Activated naive CD8-positive, alpha-beta T cell treated with anti-CD3 and anti-CD28 coated beads, Interleukin-2, amount 50 U/mL, for 24 hours (primary cell): ENCODE measurements around the gene SH3PXD2B.
"Not testable (repeated sequence)": the region's sequence is repeated elsewhere in the genome, so short reads cannot be mapped to it uniquely, and the experiment has no call there.

Experiments used
- ATAC-seq: fragments of 150-1000 bp; cut with Tn5 transposase; one replicate; pipeline ENCODE4 v1.10.0; 2021
- DNase-seq: peaks from one replicate; pipeline ENCODE4 v3.0.0; 2021
- H3K27ac Mint-ChIP-seq: one replicate; pipeline ENCODE4 v1.8.0; 2021; ENCODE audit warnings: mild to moderate bottlenecking, mixed read lengths
- H3K27me3 Mint-ChIP-seq: one replicate; pipeline ENCODE4 v1.8.0; 2021; ENCODE audit warnings: mixed read lengths
- H3K36me3 Mint-ChIP-seq: one replicate; pipeline ENCODE4 v1.8.0; 2021; ENCODE audit warnings: low read depth, mixed read lengths
- H3K4me1 Mint-ChIP-seq: one replicate; pipeline ENCODE4 v1.8.0; 2021; ENCODE audit warnings: mixed read lengths
- H3K4me3 Mint-ChIP-seq: one replicate; pipeline ENCODE4 v1.8.0; 2021; ENCODE audit warnings: mild to moderate bottlenecking, moderate library complexity, mixed read lengths
- H3K9me3 Mint-ChIP-seq: one replicate; pipeline ENCODE4 v1.8.0; 2021; ENCODE audit warnings: mixed read lengths

The SH3PXD2B gene

DNA sequence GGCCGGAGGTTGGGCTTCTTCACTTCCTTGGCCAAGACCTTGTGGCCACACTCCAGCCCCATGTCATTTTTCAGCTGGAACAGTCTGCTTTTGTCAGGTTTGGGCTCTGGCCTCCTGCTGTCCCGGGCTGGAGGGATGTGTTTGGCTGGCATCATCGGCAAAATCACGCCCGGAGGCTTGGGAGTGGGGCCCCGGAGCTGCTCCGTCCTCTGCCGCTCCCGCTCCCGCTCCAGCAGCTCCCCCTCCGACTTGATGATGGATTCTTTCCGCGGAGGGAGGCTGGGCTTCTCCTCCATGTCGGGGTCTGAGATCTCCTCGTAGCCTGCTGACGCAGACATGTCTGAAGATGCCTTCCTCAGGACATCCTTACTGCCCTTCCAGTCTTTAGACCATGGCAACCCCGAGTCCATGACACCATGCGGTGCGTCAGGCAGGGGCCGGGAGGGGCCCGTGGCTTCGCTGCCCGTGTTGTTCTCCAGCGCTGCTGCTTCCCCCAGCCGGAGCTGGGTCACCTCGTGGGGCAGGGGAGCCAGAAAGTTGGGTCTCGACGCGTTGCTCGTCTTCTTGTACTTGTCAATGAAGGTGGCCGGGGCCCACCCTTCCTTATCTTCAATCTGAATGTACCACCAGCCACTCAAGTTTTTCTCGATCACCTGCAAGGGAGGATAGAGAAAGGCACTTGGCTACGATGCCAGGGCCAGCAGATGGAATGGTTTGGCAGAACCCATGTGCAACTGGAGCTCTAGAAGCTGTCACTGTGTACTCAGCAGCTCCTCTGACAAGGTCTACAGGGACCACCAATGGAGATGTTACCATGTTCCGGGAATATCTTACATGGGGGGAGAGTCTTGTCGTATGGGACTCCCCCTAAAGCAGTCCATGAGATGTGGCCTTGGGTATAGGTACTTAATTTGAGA lies 114.8 kb downstream of the SH3PXD2B start:
- DNase-seq (no peak), ATAC-seq (no peak)
- Mint-ChIP-seq H3K36me3 (no peaks in the 10 kb centered on the region), H3K9me3 (no peaks in the 10 kb centered on the region), H3K27me3 (no peaks in the 10 kb centered on the region), H3K4me3 (no peak overlapping the region), H3K4me1 (no peaks in the 10 kb centered on the region), H3K27ac (no peak overlapping the region)

DNA sequence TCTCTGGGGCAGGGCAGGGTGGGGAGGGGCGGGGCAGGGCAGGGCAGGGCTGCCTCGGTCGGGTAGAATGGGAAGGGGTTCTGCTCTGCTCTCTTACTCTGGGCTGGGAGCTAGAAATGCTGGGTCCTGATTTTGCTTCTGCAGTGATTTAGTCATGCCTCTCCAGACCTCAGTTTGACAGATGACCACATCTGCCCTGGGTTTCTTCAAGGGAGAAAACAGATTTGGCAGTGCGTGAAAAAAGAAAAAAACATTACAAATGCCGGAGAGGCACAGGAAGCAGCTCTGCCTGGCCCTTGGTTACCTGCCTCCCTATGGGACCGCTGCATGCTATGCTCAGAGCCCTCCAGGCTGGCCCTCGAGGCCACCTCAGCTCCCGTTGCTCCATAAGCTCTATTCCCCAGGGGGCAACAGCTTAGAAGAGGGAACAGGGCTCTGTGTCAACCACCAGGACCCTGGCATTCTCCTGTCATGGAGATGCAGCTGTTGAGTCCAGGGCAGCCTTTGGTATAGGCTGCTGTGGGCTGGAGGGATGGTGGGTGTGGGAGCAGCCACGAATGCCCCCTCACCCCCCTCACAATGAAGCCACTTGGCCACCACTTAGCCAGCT lies 117.5 kb downstream of the SH3PXD2B start:
- no peaks in the 10 kb centered on the region for H3K4me1 Mint-ChIP-seq
- DNase-seq (no peak), ATAC-seq (no peak)
- H3K4me3 Mint-ChIP-seq: no peak overlapping the region
- H3K36me3 Mint-ChIP-seq: no peaks in the 10 kb centered on the region
- H3K27me3 Mint-ChIP-seq: no peaks in the 10 kb centered on the region
- no peak overlapping the region for H3K27ac Mint-ChIP-seq
- no peaks in the 10 kb centered on the region for H3K9me3 Mint-ChIP-seq

DNA sequence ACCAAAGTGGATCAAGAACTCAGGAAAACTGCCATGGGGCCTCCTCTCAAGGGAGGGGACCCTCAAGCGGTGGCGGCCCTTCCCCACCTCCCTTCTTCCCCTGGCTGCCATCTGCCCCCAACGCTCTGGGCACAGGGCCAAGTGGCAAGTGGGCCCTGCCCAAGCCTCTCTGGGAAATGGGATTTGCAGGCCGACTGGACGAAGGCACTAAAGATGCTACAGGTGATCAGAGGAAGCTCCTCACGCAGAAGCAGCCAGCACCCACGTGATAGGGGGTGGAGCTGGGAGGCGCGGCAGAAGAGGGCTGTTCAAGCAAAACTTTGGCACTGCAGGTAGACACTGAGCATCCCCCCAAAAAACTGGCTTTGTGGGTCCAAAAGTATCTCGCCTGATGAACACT lies 118.1 kb downstream of the SH3PXD2B start:
- Mint-ChIP-seq H3K4me1 (no peaks in the 10 kb centered on the region), H3K36me3 (no peaks in the 10 kb centered on the region), H3K27ac (no peak overlapping the region), H3K27me3 (peaks cover 2% of the 10 kb centered on the region), H3K9me3 (no peaks in the 10 kb centered on the region), H3K4me3 (no peak overlapping the region)
- DNase-seq (no peak), ATAC-seq (no peak)

- H3K27me3 Mint-ChIP-seq: peaks cover 3% of the 10 kb centered on the region
- no peaks in the 10 kb centered on the region for H3K36me3 Mint-ChIP-seq
Observed at GRCh38 chr5:172335721-172336120, 118.6 kb downstream of the SH3PXD2B start.

DNA sequence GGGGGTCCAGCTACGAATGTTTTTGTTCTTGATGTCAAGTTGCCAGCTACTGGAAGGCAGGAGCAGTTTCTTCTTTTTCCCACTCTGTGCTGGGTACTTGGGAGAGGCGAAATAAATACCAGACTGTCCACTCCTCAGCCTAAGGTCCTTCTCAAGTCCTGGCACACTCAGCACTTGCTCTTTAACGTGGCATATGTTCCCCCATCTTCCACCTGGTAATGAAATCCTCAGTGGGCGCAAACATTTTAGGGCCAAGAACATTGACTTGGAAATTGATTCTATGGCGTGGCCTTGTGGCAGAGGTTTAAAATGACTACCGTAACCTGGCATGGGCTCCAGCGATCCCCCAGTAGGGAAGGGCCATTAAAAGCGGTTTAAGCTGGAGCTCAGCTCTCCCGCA lies 119.7 kb downstream of the SH3PXD2B start:
- Mint-ChIP-seq H3K4me1 (no peaks in the 10 kb centered on the region), H3K9me3 (no peaks in the 10 kb centered on the region), H3K36me3 (no peaks in the 10 kb centered on the region), H3K27ac (no peak overlapping the region), H3K27me3 (peaks cover 3% of the 10 kb centered on the region), H3K4me3 (no peak overlapping the region)
- DNase-seq (no peak), ATAC-seq (no peak)

More at GRCh38 chr5:172335721-172336120, 118.6 kb downstream of the SH3PXD2B start:
- H3K9me3 Mint-ChIP-seq: no peaks in the 10 kb centered on the region
- no peak for DNase-seq
- H3K27ac Mint-ChIP-seq: no peak overlapping the region
- ATAC-seq: no peak
- H3K4me3 Mint-ChIP-seq: no peak overlapping the region
- H3K4me1 Mint-ChIP-seq: no peaks in the 10 kb centered on the region

DNA sequence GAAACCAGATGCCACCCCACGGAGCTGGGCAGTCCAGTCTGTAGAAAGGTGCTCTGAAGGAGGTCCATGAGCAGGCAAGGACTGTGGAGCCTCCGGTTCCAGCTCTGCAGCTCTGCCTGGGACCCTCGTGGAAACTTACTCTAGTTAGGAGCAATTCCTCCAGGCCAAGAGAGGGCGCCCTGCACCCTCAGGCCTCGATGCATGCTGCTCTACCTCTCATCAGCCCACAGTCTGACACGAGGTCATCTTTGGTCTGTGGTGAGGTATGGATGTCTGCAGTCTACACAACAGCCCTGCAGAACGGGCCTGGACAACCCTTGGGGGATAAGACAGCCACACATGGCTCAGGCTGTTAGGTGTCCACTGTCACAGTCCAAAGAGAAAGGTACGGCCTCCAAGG lies 120.1 kb downstream of the SH3PXD2B start:
- no peak overlapping the region for H3K27ac Mint-ChIP-seq
- H3K27me3 Mint-ChIP-seq: peaks cover 3% of the 10 kb centered on the region
- H3K4me1 Mint-ChIP-seq: no peaks in the 10 kb centered on the region
- H3K9me3 Mint-ChIP-seq: no peaks in the 10 kb centered on the region
- peak; percentile 15 for DNase-seq
- H3K4me3 Mint-ChIP-seq: no peak overlapping the region
- no peaks in the 10 kb centered on the region for H3K36me3 Mint-ChIP-seq
- peak; percentile 58 for ATAC-seq

GRCh38 chr5:172326901-172327300 lies 127.4 kb downstream of the SH3PXD2B start:
- not testable (repeated sequence) for H3K27ac Mint-ChIP-seq, H3K27me3 Mint-ChIP-seq, H3K36me3 Mint-ChIP-seq, ATAC-seq, H3K4me1 Mint-ChIP-seq, H3K4me3 Mint-ChIP-seq, H3K9me3 Mint-ChIP-seq, DNase-seq

- ATAC-seq: no peak
- no peak for DNase-seq
- Mint-ChIP-seq H3K4me1 (peaks cover 1% of the 10 kb centered on the region), H3K27me3 (no peaks in the 10 kb centered on the region), H3K9me3 (no peaks in the 10 kb centered on the region), H3K4me3 (no peak overlapping the region), H3K36me3 (no peaks in the 10 kb centered on the region), H3K27ac (no peak overlapping the region)
Observed at GRCh38 chr5:172325452-172325851, 128.9 kb downstream of the SH3PXD2B start.

DNA sequence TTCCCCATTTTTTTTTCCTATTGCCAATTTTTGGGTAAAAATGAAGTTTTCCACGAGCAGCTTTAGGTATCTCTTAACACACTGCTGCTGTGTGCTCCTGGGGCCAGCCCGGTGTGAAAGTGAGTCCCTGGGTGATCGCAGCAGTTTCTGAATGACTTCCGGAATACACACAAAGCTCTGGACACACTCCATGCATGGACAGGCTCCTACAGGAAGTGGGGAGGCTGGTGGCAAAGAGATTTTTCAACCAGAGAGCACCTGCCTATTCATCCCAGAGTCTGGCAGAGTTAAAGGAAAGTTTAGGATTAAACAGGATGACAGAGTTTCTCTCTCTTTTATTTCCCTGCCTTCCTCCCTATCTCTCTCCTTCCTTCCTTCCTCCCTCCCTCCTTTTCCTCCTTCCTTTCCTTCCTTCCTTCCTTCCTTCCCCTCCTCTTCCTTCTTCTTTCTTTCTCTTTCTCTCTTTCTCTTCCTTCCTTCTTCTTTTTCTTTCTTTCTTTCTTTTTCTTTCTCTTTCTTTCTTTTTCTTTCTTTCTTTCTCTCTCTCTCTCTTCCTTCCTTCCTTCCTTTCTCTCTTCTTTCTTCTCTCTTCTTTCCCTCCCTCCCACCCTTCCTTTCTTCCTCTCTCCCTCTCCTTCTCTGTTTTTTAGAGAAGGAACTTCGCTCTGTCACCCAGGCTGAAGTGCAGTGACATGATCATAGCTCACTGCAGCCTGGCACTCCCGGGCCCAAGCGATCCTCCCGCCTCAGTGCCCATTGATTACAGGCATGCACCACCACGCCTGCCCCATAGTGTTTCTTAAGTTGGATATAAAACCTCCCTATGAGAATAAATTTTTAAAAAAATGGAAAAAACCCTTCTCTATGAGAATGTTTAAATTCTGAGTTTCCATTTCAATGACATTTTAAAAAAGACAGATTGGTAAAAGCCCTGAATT lies 132.0 kb downstream of the SH3PXD2B start:
- no peaks in the 10 kb centered on the region for H3K36me3 Mint-ChIP-seq
- DNase-seq (no peak), ATAC-seq (no peak)
- H3K27me3 Mint-ChIP-seq: no peaks in the 10 kb centered on the region
- H3K4me1 Mint-ChIP-seq: peaks cover 1% of the 10 kb centered on the region
- no peaks in the 10 kb centered on the region for H3K9me3 Mint-ChIP-seq
- H3K4me3 Mint-ChIP-seq: no peak overlapping the region
- H3K27ac Mint-ChIP-seq: no peak overlapping the region

DNA sequence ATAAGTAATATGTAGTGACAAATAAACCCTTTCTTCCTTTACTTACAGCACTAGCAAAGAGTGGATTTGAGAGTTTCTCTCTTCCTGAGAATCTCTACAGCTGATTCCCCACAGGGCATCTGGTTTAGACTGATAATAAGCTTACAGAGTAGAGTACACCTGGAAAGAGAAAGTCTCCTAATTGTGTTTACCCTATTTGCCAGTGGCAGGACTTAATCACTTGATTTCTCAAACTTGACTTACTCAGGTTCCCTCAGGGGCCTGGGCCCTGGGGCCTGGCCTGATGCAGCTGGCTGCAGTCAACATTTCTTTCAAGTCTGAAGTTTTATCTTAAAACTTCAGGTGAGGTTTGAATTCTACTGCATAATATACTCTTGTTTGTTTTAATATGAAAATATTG lies 132.7 kb downstream of the SH3PXD2B start:
- no peaks in the 10 kb centered on the region for H3K36me3 Mint-ChIP-seq
- peaks cover 1% of the 10 kb centered on the region for H3K4me1 Mint-ChIP-seq
- H3K27ac Mint-ChIP-seq: no peak overlapping the region
- H3K4me3 Mint-ChIP-seq: no peak overlapping the region
- no peak for DNase-seq
- H3K9me3 Mint-ChIP-seq: no peaks in the 10 kb centered on the region
- no peaks in the 10 kb centered on the region for H3K27me3 Mint-ChIP-seq
- ATAC-seq: no peak

GRCh38 chr5:172319708-172320441 lies 134.4 kb downstream of the SH3PXD2B start:
- no peak overlapping the region for H3K4me3 Mint-ChIP-seq
- no peak for ATAC-seq

GRCh38 chr5:172315587-172316493 lies 138.5 kb downstream of the SH3PXD2B start:
- Mint-ChIP-seq H3K4me3 (no peak overlapping the region), H3K27me3 (peaks cover 5% of the 10 kb centered on the region), H3K27ac (no peak overlapping the region), H3K36me3 (no peaks in the 10 kb centered on the region), H3K9me3 (no peaks in the 10 kb centered on the region), H3K4me1 (no peaks in the 10 kb centered on the region)
- DNase-seq (no peak), ATAC-seq (no peak)

More at GRCh38 chr5:172319708-172320441, 134.4 kb downstream of the SH3PXD2B start:
- no peaks in the 10 kb centered on the region for H3K27me3 Mint-ChIP-seq
- peaks cover 1% of the 10 kb centered on the region for H3K4me1 Mint-ChIP-seq
- no peaks in the 10 kb centered on the region for H3K9me3 Mint-ChIP-seq
- no peak for DNase-seq
- no peaks in the 10 kb centered on the region for H3K36me3 Mint-ChIP-seq
- H3K27ac Mint-ChIP-seq: no peak overlapping the region

- DNase-seq: no peak
- H3K9me3 Mint-ChIP-seq: no peaks in the 10 kb centered on the region
- ATAC-seq: no peak
- peaks cover 5% of the 10 kb centered on the region for H3K27me3 Mint-ChIP-seq
- H3K4me1 Mint-ChIP-seq: no peaks in the 10 kb centered on the region
- no peaks in the 10 kb centered on the region for H3K36me3 Mint-ChIP-seq
- H3K27ac Mint-ChIP-seq: no peak overlapping the region
- no peak overlapping the region for H3K4me3 Mint-ChIP-seq
Observed at GRCh38 chr5:172313915-172314314, 140.4 kb downstream of the SH3PXD2B start.
